Measurements from ENCODE around the gene RASAL2. TPM values are rescaled to one million over a fixed set of nuclear protein-coding genes. Genes with fewer than 3 reads are reported as not detected.

Gene RASAL2
- total and polyA plus RNA-seq, 2 of the 13 experiments (the other 11 are each of a cell fraction or from before 2014, with no cell fraction given) = 5.4 to 5.9 TPM

GRCh38 chr1:178093951-178094738, at the start of gene RASAL2 (continued):
- TF ChIP-seq ZFP37 (CRISPR knock-in tag; IDR thresholded peaks at IDR 0.05; ENCODE audit: borderline replicate concordance) = no peak
- no peak for TF ChIP-seq ZNF12 (CRISPR knock-in tag; IDR thresholded peaks at IDR 0.05)
- TF ChIP-seq TOE1 (CRISPR knock-in tag; IDR thresholded peaks at IDR 0.05) = no peak
- TF ChIP-seq ATM (IDR thresholded peaks at IDR 0.05; ENCODE audit: borderline replicate concordance) = no peak
- no peak for TF ChIP-seq BHLHE40 (IDR thresholded peaks at IDR 0.05; ENCODE audit: low read length)
- no peak for TF ChIP-seq ZNF280D (CRISPR knock-in tag; IDR thresholded peaks at IDR 0.05)
- no peak for TF ChIP-seq NFAT5 (CRISPR knock-in tag; IDR thresholded peaks at IDR 0.05)
- peak; percentile 52 for TF ChIP-seq CTCF (CRISPR knock-in tag; IDR thresholded peaks at IDR 0.05)
- no peak for TF ChIP-seq DMTF1 (CRISPR knock-in tag; IDR thresholded peaks at IDR 0.05)
- TF ChIP-seq TRIM22 (IDR thresholded peaks at IDR 0.05) = no peak
- TF ChIP-seq SKIL (CRISPR knock-in tag; IDR thresholded peaks at IDR 0.05; ENCODE audit: borderline replicate concordance) = no peak

Data from HepG2 (cell line).